ENCODE measurements around the gene FDPS.

DNA sequence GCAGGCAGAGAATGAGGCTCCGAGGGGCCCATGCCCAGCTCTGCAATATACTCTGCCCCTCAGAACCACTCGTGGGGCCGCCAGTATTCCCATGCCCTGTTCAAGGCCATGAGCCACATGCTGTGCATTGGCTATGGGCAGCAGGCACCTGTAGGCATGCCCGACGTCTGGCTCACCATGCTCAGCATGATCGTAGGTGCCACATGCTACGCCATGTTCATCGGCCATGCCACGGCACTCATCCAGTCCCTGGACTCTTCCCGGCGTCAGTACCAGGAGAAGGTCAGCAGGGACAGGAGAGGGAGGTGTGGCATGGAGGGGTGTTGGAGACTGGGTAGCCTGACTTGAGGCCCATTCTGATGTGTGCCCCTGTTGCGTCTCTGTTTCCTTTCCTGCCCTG, 24.2 kb upstream of the FDPS start:
- TF ChIP-seq POLR2AphosphoS5 (IDR thresholded peaks at IDR 0.05; ENCODE audit: low read depth, low read length): no peak
- no peak for TF ChIP-seq POLR2A (IDR thresholded peaks at IDR 0.05; ENCODE audit: low read depth, low read length)
- no peak for TF ChIP-seq TAF1 (IDR thresholded peaks at IDR 0.05; ENCODE audit: borderline replicate concordance, low read depth, low read length)
